ENCODE measurements around the gene SPTBN4. TPM values are rescaled to one million over a fixed set of nuclear protein-coding genes. Genes with fewer than 3 reads are reported as not detected.
A peak's percentile ranks its signal among the peaks of the same experiment; 100 is the strongest.
"Not testable (repeated sequence)": the region's sequence is repeated elsewhere in the genome, so short reads cannot be mapped to it uniquely, and the experiment has no call there.

The SPTBN4 gene
- total RNA-seq, 1 donor from 2014 or later: 1.5 TPM

GRCh38 chr19:40556953-40557530, 90.2 kb downstream of the SPTBN4 start:
- intact Hi-C loops (cut with DNase I): no loop called here
- no peak overlapping the region for H3K4me3 ChIP-seq

GRCh38 chr19:40559394-40559793, 92.6 kb downstream of the SPTBN4 start:
- no peak for TF ChIP-seq CTCF (IDR thresholded peaks at IDR 0.05)
- intact Hi-C loops (cut with DNase I): no loop called here
- H3K27ac ChIP-seq: no peak overlapping the region
- no peaks in the 10 kb centered on the region for H3K36me3 ChIP-seq
- no peaks in the 10 kb centered on the region for H3K4me1 ChIP-seq
- no peak overlapping the region for H3K4me3 ChIP-seq
- ATAC-seq (no peak), DNase-seq (no peak)
- H3K9me3 ChIP-seq: no peaks in the 10 kb centered on the region
- peaks cover 17% of the 10 kb centered on the region for H3K27me3 ChIP-seq

More at GRCh38 chr19:40556953-40557530, 90.2 kb downstream of the SPTBN4 start:
- no peak for TF ChIP-seq CTCF (IDR thresholded peaks at IDR 0.05)
- Histone ChIP-seq H3K4me1 (no peaks in the 10 kb centered on the region), H3K27ac (no peak overlapping the region), H3K27me3 (peaks cover 38% of the 10 kb centered on the region), H3K36me3 (no peaks in the 10 kb centered on the region), H3K9me3 (no peaks in the 10 kb centered on the region)
- no peak for DNase-seq
- no peak for ATAC-seq

GRCh38 chr19:40560092-40560507, 93.3 kb downstream of the SPTBN4 start:
- TF ChIP-seq CTCF (IDR thresholded peaks at IDR 0.05): no peak
- Histone ChIP-seq H3K27ac (no peak overlapping the region), H3K9me3 (no peaks in the 10 kb centered on the region), H3K4me3 (no peak overlapping the region), H3K27me3 (peaks cover 13% of the 10 kb centered on the region), H3K4me1 (no peaks in the 10 kb centered on the region), H3K36me3 (no peaks in the 10 kb centered on the region)
- no peak for DNase-seq
- intact Hi-C loops (cut with DNase I): no loop called here
- peak; percentile 32 for ATAC-seq

- Histone ChIP-seq H3K27ac (no peak overlapping the region), H3K36me3 (no peaks in the 10 kb centered on the region), H3K9me3 (no peaks in the 10 kb centered on the region), H3K4me1 (no peaks in the 10 kb centered on the region), H3K27me3 (peaks cover 32% of the 10 kb centered on the region), H3K4me3 (no peak overlapping the region)
- ATAC-seq (no peak), DNase-seq (no peak)
- no peak for TF ChIP-seq CTCF (IDR thresholded peaks at IDR 0.05)
- intact Hi-C loops (cut with DNase I): no loop called here
Observed at GRCh38 chr19:40561947-40562346, 95.1 kb downstream of the SPTBN4 start.

GRCh38 chr19:40564535-40564934, 97.7 kb downstream of the SPTBN4 start:
- H3K4me1 ChIP-seq; H3K9me3 ChIP-seq; intact Hi-C loops (cut with DNase I); ATAC-seq; DNase-seq; H3K36me3 ChIP-seq; H3K27ac ChIP-seq; H3K4me3 ChIP-seq: not testable (repeated sequence)
- peaks cover 50% of the 10 kb centered on the region for H3K27me3 ChIP-seq

GRCh38 chr19:40565355-40565754, 98.6 kb downstream of the SPTBN4 start:
- no peaks in the 10 kb centered on the region for H3K36me3 ChIP-seq
- no peak overlapping the region for H3K4me3 ChIP-seq
- DNase-seq (no peak), ATAC-seq (no peak)
- H3K27me3 ChIP-seq: peaks cover 50% of the 10 kb centered on the region
- no peak overlapping the region for H3K27ac ChIP-seq
- H3K4me1 ChIP-seq: peaks cover 7% of the 10 kb centered on the region
- TF ChIP-seq CTCF (IDR thresholded peaks at IDR 0.05): no peak
- intact Hi-C loops (cut with DNase I): no loop called here
- no peaks in the 10 kb centered on the region for H3K9me3 ChIP-seq
